OCI-LY7 (cell line): ENCODE results near the gene KNDC1.

Experiments used
- CTCF ChIP-seq: fragments of 200-600 bp; sonication (generic); conservative IDR thresholded peaks from 2 replicates; pipeline ENCODE4 v1.5.1; 2014; ENCODE audit warnings: mild to moderate bottlenecking, antibody characterized with exemption, low read length, moderate library complexity, mixed read lengths
- EZH2phosphoT487 ChIP-seq: fragments of 200-600 bp; sonication (generic); IDR thresholded peaks from 2 replicates; pipeline ENCODE4 v1.6.1; 2018; ENCODE audit warnings: low read depth, borderline replicate concordance, mild to moderate bottlenecking, mixed run types, antibody characterized with exemption, low read length, moderate library complexity, mixed read lengths

GRCh38 chr10:133273534-133274143 is 113.6 kb downstream of the KNDC1 start:
- TF ChIP-seq CTCF (no peak), EZH2phosphoT487 (no peak)
